ENCODE results near the gene ZNF408. TPM values are rescaled to one million over a fixed set of nuclear protein-coding genes. Genes with fewer than 3 reads are reported as not detected.

The ZNF408 gene
- total and polyA plus RNA-seq, 2 of the 13 experiments (the other 11 are each of a cell fraction or from before 2014, with no cell fraction given) = 11.2 to 12.5 TPM

DNA sequence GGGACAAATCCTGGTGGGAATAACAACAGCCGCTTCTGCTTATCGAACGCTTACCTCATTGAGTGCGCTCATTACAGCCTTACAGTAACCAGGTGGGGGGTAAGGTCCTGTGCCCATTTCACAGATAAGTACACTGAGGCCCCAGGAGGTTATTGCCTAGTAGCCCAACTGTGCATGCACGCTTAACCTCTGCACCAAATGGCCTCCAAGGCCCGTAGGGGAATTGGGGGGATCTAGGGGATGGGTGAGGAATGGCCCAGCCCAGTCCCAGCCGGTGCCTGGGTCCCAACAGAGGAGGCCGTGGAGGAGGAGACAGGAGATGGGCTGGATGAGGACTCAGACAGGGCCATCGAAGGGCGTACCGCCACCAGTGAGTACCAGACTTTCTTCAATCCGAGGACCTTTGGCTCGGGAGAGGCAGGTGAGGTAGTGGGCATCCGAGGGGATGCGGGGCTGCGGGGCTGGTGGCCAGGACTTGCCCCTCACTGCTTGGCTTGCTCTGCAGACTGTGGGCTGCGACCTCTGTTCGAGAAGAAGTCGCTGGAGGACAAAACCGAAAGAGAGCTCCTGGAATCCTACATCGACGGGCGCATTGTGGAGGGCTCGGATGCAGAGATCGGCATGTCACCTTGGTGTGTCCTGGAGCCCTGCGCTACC, 25.5 kb downstream of the ZNF408 start (continued):
- TF ChIP-seq SCMH1 (CRISPR knock-in tag; IDR thresholded peaks at IDR 0.05; ENCODE audit: borderline replicate concordance) = no peak
- TF ChIP-seq ZNF503 (CRISPR knock-in tag; IDR thresholded peaks at IDR 0.05) = no peak
- no peak for TF ChIP-seq DMTF1 (CRISPR knock-in tag; IDR thresholded peaks at IDR 0.05)
- TF ChIP-seq RBFOX2 (IDR thresholded peaks at IDR 0.05; ENCODE audit: low read depth, low read length) = peak; percentile 50
- TF ChIP-seq KDM1A (CRISPR knock-in tag; IDR thresholded peaks at IDR 0.05) = peak; percentile 50; the same call in 1 of the 2 replicates
- TF ChIP-seq ZNF550 (CRISPR knock-in tag; IDR thresholded peaks at IDR 0.05; ENCODE audit: borderline replicate concordance) = no peak
- TF ChIP-seq, protein P1, sequence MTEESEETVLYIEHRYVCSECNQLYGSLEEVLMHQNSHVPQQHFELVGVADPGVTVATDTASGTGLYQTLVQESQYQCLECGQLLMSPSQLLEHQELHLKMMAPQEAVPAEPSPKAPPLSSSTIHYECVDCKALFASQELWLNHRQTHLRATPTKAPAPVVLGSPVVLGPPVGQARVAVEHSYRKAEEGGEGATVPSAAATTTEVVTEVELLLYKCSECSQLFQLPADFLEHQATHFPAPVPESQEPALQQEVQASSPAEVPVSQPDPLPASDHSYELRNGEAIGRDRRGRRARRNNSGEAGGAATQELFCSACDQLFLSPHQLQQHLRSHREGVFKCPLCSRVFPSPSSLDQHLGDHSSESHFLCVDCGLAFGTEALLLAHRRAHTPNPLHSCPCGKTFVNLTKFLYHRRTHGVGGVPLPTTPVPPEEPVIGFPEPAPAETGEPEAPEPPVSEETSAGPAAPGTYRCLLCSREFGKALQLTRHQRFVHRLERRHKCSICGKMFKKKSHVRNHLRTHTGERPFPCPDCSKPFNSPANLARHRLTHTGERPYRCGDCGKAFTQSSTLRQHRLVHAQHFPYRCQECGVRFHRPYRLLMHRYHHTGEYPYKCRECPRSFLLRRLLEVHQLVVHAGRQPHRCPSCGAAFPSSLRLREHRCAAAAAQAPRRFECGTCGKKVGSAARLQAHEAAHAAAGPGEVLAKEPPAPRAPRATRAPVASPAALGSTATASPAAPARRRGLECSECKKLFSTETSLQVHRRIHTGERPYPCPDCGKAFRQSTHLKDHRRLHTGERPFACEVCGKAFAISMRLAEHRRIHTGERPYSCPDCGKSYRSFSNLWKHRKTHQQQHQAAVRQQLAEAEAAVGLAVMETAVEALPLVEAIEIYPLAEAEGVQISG (CRISPR knock-in tag; IDR thresholded peaks at IDR 0.05) = no peak
- no peak for TF ChIP-seq NONO (IDR thresholded peaks at IDR 0.05)
- peak; percentile 15; the same call in 1 of the 2 replicates for TF ChIP-seq NONO (CRISPR knock-in tag; conservative IDR thresholded peaks at IDR 0.05)
- TF ChIP-seq CBFB (CRISPR knock-in tag; IDR thresholded peaks at IDR 0.05) = no peak
- no peak for TF ChIP-seq ZNF331 (CRISPR knock-in tag; IDR thresholded peaks at IDR 0.05)
- no peak for TF ChIP-seq SNAPC2 (CRISPR knock-in tag; IDR thresholded peaks at IDR 0.05)
- TF ChIP-seq, protein P2, sequence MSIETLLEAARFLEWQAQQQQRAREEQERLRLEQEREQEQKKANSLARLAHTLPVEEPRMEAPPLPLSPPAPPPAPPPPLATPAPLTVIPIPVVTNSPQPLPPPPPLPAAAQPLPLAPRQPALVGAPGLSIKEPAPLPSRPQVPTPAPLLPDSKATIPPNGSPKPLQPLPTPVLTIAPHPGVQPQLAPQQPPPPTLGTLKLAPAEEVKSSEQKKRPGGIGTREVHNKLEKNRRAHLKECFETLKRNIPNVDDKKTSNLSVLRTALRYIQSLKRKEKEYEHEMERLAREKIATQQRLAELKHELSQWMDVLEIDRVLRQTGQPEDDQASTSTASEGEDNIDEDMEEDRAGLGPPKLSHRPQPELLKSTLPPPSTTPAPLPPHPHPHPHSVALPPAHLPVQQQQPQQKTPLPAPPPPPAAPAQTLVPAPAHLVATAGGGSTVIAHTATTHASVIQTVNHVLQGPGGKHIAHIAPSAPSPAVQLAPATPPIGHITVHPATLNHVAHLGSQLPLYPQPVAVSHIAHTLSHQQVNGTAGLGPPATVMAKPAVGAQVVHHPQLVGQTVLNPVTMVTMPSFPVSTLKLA (IDR thresholded peaks at IDR 0.05) = no peak
- no peak for TF ChIP-seq ZNF460 (CRISPR knock-in tag; IDR thresholded peaks at IDR 0.05; ENCODE audit: borderline replicate concordance)
- TF ChIP-seq FOXC1 (CRISPR knock-in tag; IDR thresholded peaks at IDR 0.05; ENCODE audit: borderline replicate concordance) = 0 out of 2 replicates have a peak, but pooled peaks have one; percentile 15
- TF ChIP-seq ZBED4 (CRISPR knock-in tag; IDR thresholded peaks at IDR 0.05; ENCODE audit: borderline replicate concordance) = no peak
